ENCODE data around the gene PRKAR2A. TPM values are rescaled to one million over a fixed set of nuclear protein-coding genes. Genes with fewer than 3 reads are reported as not detected.

Gene PRKAR2A
- total and polyA plus RNA-seq, 2 donors (not counting 3 experiments of a cell fraction or from before 2014, with no cell fraction given) = 8.6 to 69.9 TPM

GRCh38 chr3:48715174-48715800 lies 132.4 kb downstream of the PRKAR2A start:
- POLR2A ChIA-PET = no interaction called here
- peak overlapping the region; percentile 96 for H3K4me2 ChIP-seq (ENCODE audit: insufficient read depth, low read length)
- DNase-seq (ENCODE audit: low read depth, low spot score) (peak; percentile 16), FAIRE-seq (no peak)
- CTCF ChIA-PET = interaction anchor here (1.4 to 3.5 kb wide), 3 partner anchors 8 to 29 kb away, joined by 4 to 23 read pairs (median 5); partner anchors contain the start of gene NCKIPSD
- TF ChIP-seq MAX (IDR thresholded peaks at IDR 0.05; ENCODE audit: insufficient read depth, insufficient read length) = no peak
- dilution Hi-C loops (cut with MboI; ENCODE audit: extremely low pct_ligation_motif_present, low sequenced_read_pairs) (no loop called here), intact Hi-C loops (cut with micrococcal nuclease) (loop anchor here (5.0 kb wide), 1 partner anchor 202 kb away; the partner anchor contains the start of gene ARIH2)
- no peaks in the 10 kb centered on the region for H3K9me1 ChIP-seq (replicated peaks; ENCODE audit: control insufficient read depth, extremely low read depth, insufficient read depth, low read length)
- H3K36me3 ChIP-seq (ENCODE audit: control insufficient read depth in 2 of 2, extremely low read depth in 1 of 2, insufficient read depth in 2 of 2, low read length in 2 of 2) = peaks cover 0 to 10% of the 10 kb centered on the region in 2 experiments
- no peak overlapping the region for H2AFZ ChIP-seq (ENCODE audit: low read depth, low read length)
- peak overlapping the region in 1 of 3 experiments; percentile 99 for H3K4me3 ChIP-seq (replicated peaks in 1 of 3; ENCODE audit: insufficient read depth in 1 of 3, low read depth in 1 of 3, low read length in 3 of 3)
- H3K27me3 ChIP-seq (ENCODE audit: control insufficient read depth in 2 of 2, insufficient read depth in 2 of 2, low read length in 2 of 2) = peaks cover 5 to 8% of the 10 kb centered on the region in 2 experiments
- H3K9me3 ChIP-seq (replicated peaks; ENCODE audit: control insufficient read depth, insufficient read depth, low read length) = no peaks in the 10 kb centered on the region
- H3K27ac ChIP-seq (ENCODE audit: insufficient read depth, low read depth, low read length) = no peak overlapping the region
- H4K20me1 ChIP-seq (replicated peaks; ENCODE audit: control insufficient read depth, extremely low read depth, insufficient read depth, low read length) = no peaks in the 10 kb centered on the region
- BruUV-seq (replicated peaks) = no TSS peak
- peaks cover 8% of the 10 kb centered on the region for H3K4me1 ChIP-seq (ENCODE audit: control insufficient read depth, extremely low read depth, insufficient read depth, low read length)
- H3K79me2 ChIP-seq (ENCODE audit: control insufficient read depth, insufficient read depth, low read length) = peaks cover 64% of the 10 kb centered on the region
- H3K9ac ChIP-seq (replicated peaks; ENCODE audit: extremely low read depth, insufficient read depth, low read length) = peak overlapping the region; percentile 99

- no TSS peak for BruUV-seq (replicated peaks)
- no peak for TF ChIP-seq POLR2A (IDR thresholded peaks at IDR 0.05; ENCODE audit: low read depth, low read length)
- TF ChIP-seq FOS (IDR thresholded peaks at IDR 0.05; ENCODE audit: borderline replicate concordance, insufficient read depth, low read length) = no peak
- TF ChIP-seq GATA2 (IDR thresholded peaks at IDR 0.05; ENCODE audit: insufficient read depth, insufficient read length, low read depth, low read length) = no peak
- TF ChIP-seq MYC (IDR thresholded peaks at IDR 0.05; ENCODE audit: low read depth, low read length) = no peak
- no peak for TF ChIP-seq JUN (IDR thresholded peaks at IDR 0.05; ENCODE audit: borderline replicate concordance, insufficient read depth, insufficient read length, low read depth)
- TF ChIP-seq EZH2 (IDR thresholded peaks at IDR 0.05; ENCODE audit: borderline replicate concordance, low read depth, low read length, severe bottlenecking) = no peak
- no peak for TF ChIP-seq MAX (IDR thresholded peaks at IDR 0.05; ENCODE audit: insufficient read depth, insufficient read length)
Measured at GRCh38 chr3:48711727-48712126, 135.9 kb downstream of the PRKAR2A start.

More at GRCh38 chr3:48711727-48712126, 135.9 kb downstream of the PRKAR2A start:
- H3K9me1 ChIP-seq (replicated peaks; ENCODE audit: control insufficient read depth, extremely low read depth, insufficient read depth, low read length) = no peaks in the 10 kb centered on the region
- peaks cover 9% of the 10 kb centered on the region for H4K20me1 ChIP-seq (replicated peaks; ENCODE audit: control insufficient read depth, extremely low read depth, insufficient read depth, low read length)
- no peak overlapping the region for H3K4me3 ChIP-seq (replicated peaks in 1 of 3; ENCODE audit: insufficient read depth in 1 of 3, low read depth in 1 of 3, low read length in 3 of 3)
- no peaks in the 10 kb centered on the region for H3K27me3 ChIP-seq (ENCODE audit: control insufficient read depth in 2 of 2, insufficient read depth in 2 of 2, low read length in 2 of 2)
- ChIA-PET CTCF (no interaction called here), POLR2A (no interaction called here)
- peaks cover 8% of the 10 kb centered on the region for H3K4me1 ChIP-seq (ENCODE audit: control insufficient read depth, extremely low read depth, insufficient read depth, low read length)
- no peak for FAIRE-seq
- H3K36me3 ChIP-seq (ENCODE audit: control insufficient read depth in 2 of 2, extremely low read depth in 1 of 2, insufficient read depth in 2 of 2, low read length in 2 of 2) = peaks cover 7 to 16% of the 10 kb centered on the region in 2 experiments
- no peak overlapping the region for H3K9ac ChIP-seq (replicated peaks; ENCODE audit: extremely low read depth, insufficient read depth, low read length)
- H3K27ac ChIP-seq (ENCODE audit: insufficient read depth, low read depth, low read length) = no peak overlapping the region
- H3K4me2 ChIP-seq (ENCODE audit: insufficient read depth, low read length) = no peak overlapping the region
- H3K79me2 ChIP-seq (ENCODE audit: control insufficient read depth, insufficient read depth, low read length) = peaks cover 94% of the 10 kb centered on the region
- no peaks in the 10 kb centered on the region for H3K9me3 ChIP-seq (replicated peaks; ENCODE audit: control insufficient read depth, insufficient read depth, low read length)
- DNase-seq (ENCODE audit: low read depth, low spot score) = no peak
- dilution Hi-C loops (cut with MboI; ENCODE audit: extremely low pct_ligation_motif_present, low sequenced_read_pairs) (no loop called here), intact Hi-C loops (cut with micrococcal nuclease) (no loop called here)
- H2AFZ ChIP-seq (ENCODE audit: low read depth, low read length) = no peak overlapping the region

Measured in endothelial cell of umbilical vein (primary cell).